Astrocyte of the spinal cord (primary cell): ENCODE data around the gene WDR33.
"Not testable (repeated sequence)": the region's sequence is repeated elsewhere in the genome, so short reads cannot be mapped to it uniquely, and the experiment has no call there.

ENCODE experiments used
- DNase-seq: peaks from one replicate; pipeline ENCODE4 v3.0.0; 2011; ENCODE audit warnings: low read depth, low spot score
- H3K4me3 ChIP-seq: 2 replicates; pipeline ENCODE4 v1.5.1; 2011; ENCODE audit warnings: low read depth, mild to moderate bottlenecking, low read length, moderate library complexity
- CTCF ChIP-seq: IDR thresholded peaks from 2 replicates; pipeline ENCODE4 v1.5.1; 2012; ENCODE audit warnings: low read depth, mild to moderate bottlenecking, low read length, inconsistent platforms
- in situ Hi-C: cut with HindIII; loops from 2 replicates; pipeline ENCODE4 v1.10.0; 2017; ENCODE audit warnings: low sequenced_read_pairs

The WDR33 gene

GRCh38 chr2:127778447-127778846 is 32.5 kb downstream of the WDR33 start:
- in situ Hi-C loops = no loop called here
- no peak overlapping the region for H3K4me3 ChIP-seq
- DNase-seq = no peak
- no peak for TF ChIP-seq CTCF

GRCh38 chr2:127776122-127776780 is 34.7 kb downstream of the WDR33 start:
- TF ChIP-seq CTCF = no peak
- in situ Hi-C loops = no loop called here
- no peak for DNase-seq
- no peak overlapping the region for H3K4me3 ChIP-seq

GRCh38 chr2:127771756-127772155 is 39.2 kb downstream of the WDR33 start:
- no peak overlapping the region for H3K4me3 ChIP-seq
- in situ Hi-C loops = no loop called here
- peak; percentile 76 for DNase-seq
- no peak for TF ChIP-seq CTCF

GRCh38 chr2:127770973-127771735 is 39.8 kb downstream of the WDR33 start:
- no peak overlapping the region for H3K4me3 ChIP-seq
- DNase-seq = peak; percentile 90
- in situ Hi-C loops = no loop called here

GRCh38 chr2:127770534-127770933 is 40.4 kb downstream of the WDR33 start:
- DNase-seq, in situ Hi-C loops, H3K4me3 ChIP-seq: not testable (repeated sequence)

More at GRCh38 chr2:127770973-127771735, 39.8 kb downstream of the WDR33 start:
- TF ChIP-seq CTCF = no peak

- DNase-seq = no peak
- TF ChIP-seq CTCF = no peak
- no peak overlapping the region for H3K4me3 ChIP-seq
- in situ Hi-C loops = no loop called here
These were observed 41.4 kb downstream of the WDR33 start for GRCh38 chr2:127769587-127769986.
